KOPT-K1 (cell line): ENCODE measurements around the gene ACOX3.
A peak's percentile ranks its signal among the peaks of the same experiment; 100 is the strongest.
"Not testable (repeated sequence)": the region's sequence is repeated elsewhere in the genome, so short reads cannot be mapped to it uniquely, and the experiment has no call there.

Experiments used
- H3K27ac ChIP-seq: fragments of 200-600 bp; sonication (generic); 2 replicates; pipeline ENCODE4 v1.5.1; 2016; ENCODE audit warnings: antibody characterized with exemption, mild to moderate bottlenecking, low read depth, low read length; ENCODE audit not compliant: poor library complexity, severe bottlenecking
- H3K36me3 ChIP-seq: fragments of 200-600 bp; sonication (generic); 2 replicates; pipeline ENCODE4 v1.5.1; 2017; ENCODE audit warnings: antibody characterized with exemption, mild to moderate bottlenecking, low read length, moderate library complexity; ENCODE audit not compliant: insufficient read depth
- H3K9me3 ChIP-seq: fragments of 200-600 bp; sonication (generic); 2 replicates; pipeline ENCODE4 v1.5.1; 2017; ENCODE audit warnings: antibody characterized with exemption, low read length, mild to moderate bottlenecking; ENCODE audit not compliant: insufficient read depth, poor library complexity, severe bottlenecking

Gene ACOX3

GRCh38 chr4:8440492-8441311, at the start of gene ACOX3, which contains the start of gene TRMT44:
Gene ACOX3, minus strand, starts transcription at chr4:8440723. Its CDS starts 24,202 bp downstream, at chr4:8416521.
Gene TRMT44, plus strand, starts transcription at chr4:8440777. Its CDS starts 46 bp downstream, at chr4:8440823.
- Histone ChIP-seq H3K27ac (peak within 1 kb of the TSS; percentile 82), H3K9me3 (peaks cover 7% of the 10 kb centered on the region), H3K36me3 (no peaks in the 10 kb centered on the region)

- Histone ChIP-seq H3K9me3 (no peaks in the 10 kb centered on the region), H3K36me3 (no peaks in the 10 kb centered on the region), H3K27ac (no peak overlapping the region)
Observed at GRCh38 chr4:8488791-8489369, 48.4 kb upstream of the ACOX3 start.

GRCh38 chr4:8486643-8487042, 46.1 kb upstream of the ACOX3 start:
- H3K9me3 ChIP-seq, H3K36me3 ChIP-seq, H3K27ac ChIP-seq: not testable (repeated sequence)

- Histone ChIP-seq H3K9me3 (no peaks in the 10 kb centered on the region), H3K27ac (no peak overlapping the region), H3K36me3 (peaks cover 38% of the 10 kb centered on the region; the same call in 1 of the 2 replicates)
Observed at GRCh38 chr4:8480221-8480620, 39.7 kb upstream of the ACOX3 start.

- no peaks in the 10 kb centered on the region for H3K9me3 ChIP-seq
- H3K36me3 ChIP-seq, result peaks cover 40% of the 10 kb centered on the region; the same call in 1 of the 2 replicates
- no peak overlapping the region for H3K27ac ChIP-seq
Observed at GRCh38 chr4:8478801-8479744, 38.5 kb upstream of the ACOX3 start.

- Histone ChIP-seq H3K9me3 (no peaks in the 10 kb centered on the region), H3K27ac (no peak overlapping the region), H3K36me3 (peaks cover 42% of the 10 kb centered on the region; the same call in 1 of the 2 replicates)
Observed at GRCh38 chr4:8478371-8478770, 37.8 kb upstream of the ACOX3 start.

GRCh38 chr4:8477676-8478075, 37.2 kb upstream of the ACOX3 start:
- Histone ChIP-seq H3K9me3 (no peaks in the 10 kb centered on the region), H3K27ac (no peak overlapping the region), H3K36me3 (peaks cover 46% of the 10 kb centered on the region; the same call in 1 of the 2 replicates)

- no peaks in the 10 kb centered on the region for H3K9me3 ChIP-seq
- peaks cover 49% of the 10 kb centered on the region; the same call in 1 of the 2 replicates for H3K36me3 ChIP-seq
- no peak overlapping the region for H3K27ac ChIP-seq
Observed at GRCh38 chr4:8477095-8477635, 36.6 kb upstream of the ACOX3 start.

GRCh38 chr4:8475751-8476575, 35.4 kb upstream of the ACOX3 start:
- Histone ChIP-seq H3K36me3 (peaks cover 61% of the 10 kb centered on the region; the same call in 1 of the 2 replicates), H3K9me3 (no peaks in the 10 kb centered on the region), H3K27ac (no peak overlapping the region)

- Histone ChIP-seq H3K36me3 (peaks cover 72% of the 10 kb centered on the region; the same call in 1 of the 2 replicates), H3K27ac (no peak overlapping the region), H3K9me3 (no peaks in the 10 kb centered on the region)
Observed at GRCh38 chr4:8474856-8475255, 34.3 kb upstream of the ACOX3 start.

- peaks cover 75% of the 10 kb centered on the region for H3K36me3 ChIP-seq
- no peaks in the 10 kb centered on the region for H3K9me3 ChIP-seq
- H3K27ac ChIP-seq, result no peak overlapping the region
Observed at GRCh38 chr4:8473920-8474590, 33.5 kb upstream of the ACOX3 start.

- H3K36me3 ChIP-seq, result peaks cover 80% of the 10 kb centered on the region
- H3K27ac ChIP-seq, result no peak overlapping the region
- no peaks in the 10 kb centered on the region for H3K9me3 ChIP-seq
Observed at GRCh38 chr4:8473198-8473919, 32.8 kb upstream of the ACOX3 start.

GRCh38 chr4:8472689-8473197, 32.2 kb upstream of the ACOX3 start:
- no peak overlapping the region for H3K27ac ChIP-seq
- peaks cover 80% of the 10 kb centered on the region for H3K36me3 ChIP-seq

More at GRCh38 chr4:8472689-8473197, 32.2 kb upstream of the ACOX3 start:
- no peaks in the 10 kb centered on the region for H3K9me3 ChIP-seq
